Measurements from ENCODE around the gene CDH15. TPM values are rescaled to one million over a fixed set of nuclear protein-coding genes. Genes with fewer than 3 reads are reported as not detected.
A peak's percentile ranks its signal among the peaks of the same experiment; 100 is the strongest.

CDH15 gene
- total and polyA plus RNA-seq, 2 of the 13 experiments (the other 11 are each of a cell fraction or from before 2014, with no cell fraction given), result 0.74 to 2.2 TPM

GRCh38 chr16:89189358-89190025 lies 17.9 kb downstream of the CDH15 start (continued):
- TF ChIP-seq AKAP8 (CRISPR knock-in tag; IDR thresholded peaks at IDR 0.05), result peak; percentile 93; the same call in 1 of the 2 replicates
- TF ChIP-seq WIZ (CRISPR knock-in tag; IDR thresholded peaks at IDR 0.05), result no peak
- peak; percentile 22 for TF ChIP-seq AGO1 (IDR thresholded peaks at IDR 0.05; ENCODE audit: low read depth, low read length, poor library complexity, severe bottlenecking)
- TF ChIP-seq MAFK (conservative IDR thresholded peaks at IDR 0.05 in 1 of 2, IDR thresholded peaks at IDR 0.05 in 1 of 2; ENCODE audit: low read length in 2 of 2), result 0 out of 4 replicates have a peak, but pooled peaks of 1 of the 2 experiments have one; percentile 5
- TF ChIP-seq REL (CRISPR knock-in tag; conservative IDR thresholded peaks at IDR 0.05), result no peak
- TF ChIP-seq HIC2 (CRISPR knock-in tag; IDR thresholded peaks at IDR 0.05; ENCODE audit: low read depth), result no peak
- TF ChIP-seq MTF1 (CRISPR knock-in tag; IDR thresholded peaks at IDR 0.05), result no peak
- TF ChIP-seq ZNF121 (CRISPR knock-in tag; IDR thresholded peaks at IDR 0.05), result peak; percentile 69; the same call in 1 of the 2 replicates
- no peak for TF ChIP-seq SCMH1 (CRISPR knock-in tag; IDR thresholded peaks at IDR 0.05; ENCODE audit: borderline replicate concordance)
- TF ChIP-seq POLR2A (IDR thresholded peaks at IDR 0.05; ENCODE audit: insufficient read depth in 1 of 2, low read depth in 2 of 2, low read length in 2 of 2), result peak in 1 of 2 experiments; percentile 35; a peak in 1 of 4 replicates
- TF ChIP-seq ZNF326 (CRISPR knock-in tag; IDR thresholded peaks at IDR 0.05; ENCODE audit: borderline replicate concordance), result 0 out of 2 replicates have a peak, but pooled peaks have one; percentile 46
- TF ChIP-seq SMAD1 (CRISPR knock-in tag; IDR thresholded peaks at IDR 0.05; ENCODE audit: borderline replicate concordance, low read depth), result 0 out of 2 replicates have a peak, but pooled peaks have one; percentile 42
- TF ChIP-seq CHD4 (IDR thresholded peaks at IDR 0.05; ENCODE audit: borderline replicate concordance, low read length), result 0 out of 2 replicates have a peak, but pooled peaks have one; percentile 7
- TF ChIP-seq AGO2 (optimal IDR thresholded peaks at IDR 0.05; ENCODE audit: low read depth, low read length), result peak; percentile 9
- TF ChIP-seq BORCS8-MEF2B (CRISPR knock-in tag; IDR thresholded peaks at IDR 0.05), result no peak
- TF ChIP-seq, protein P1, sequence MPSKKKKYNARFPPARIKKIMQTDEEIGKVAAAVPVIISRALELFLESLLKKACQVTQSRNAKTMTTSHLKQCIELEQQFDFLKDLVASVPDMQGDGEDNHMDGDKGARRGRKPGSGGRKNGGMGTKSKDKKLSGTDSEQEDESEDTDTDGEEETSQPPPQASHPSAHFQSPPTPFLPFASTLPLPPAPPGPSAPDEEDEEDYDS (CRISPR knock-in tag; IDR thresholded peaks at IDR 0.05), result no peak
- TF ChIP-seq PHF21A (CRISPR knock-in tag; IDR thresholded peaks at IDR 0.05), result no peak
- no peak for TF ChIP-seq HNF4G (IDR thresholded peaks at IDR 0.05; ENCODE audit: borderline replicate concordance, low read depth, low read length)
- 0 out of 2 replicates have a peak, but pooled peaks have one; percentile 44 for TF ChIP-seq HNF4G (CRISPR knock-in tag; IDR thresholded peaks at IDR 0.05; ENCODE audit: borderline replicate concordance, low read depth)
